ENCODE results near the gene NEK5.

GRCh38 chr13:52034616-52035226 is 94.2 kb downstream of the NEK5 start:
- TF ChIP-seq CTCF (conservative IDR thresholded peaks at IDR 0.05; ENCODE audit: low read length) (no peak), EZH2phosphoT487 (IDR thresholded peaks at IDR 0.05; ENCODE audit: borderline replicate concordance, low read depth, low read length) (no peak)

All from OCI-LY7 (cell line).